GM18511 (cell line): Measurements from ENCODE around the gene PRC1.

Source experiments
- ATAC-seq: cut with Tn5 transposase; IDR thresholded peaks from one replicate; pipeline ENCODE4 v1.9.1; 2021; ENCODE audit warnings: mild to moderate bottlenecking, moderate library complexity; ENCODE audit not compliant: unreplicated experiment

The PRC1 gene

DNA sequence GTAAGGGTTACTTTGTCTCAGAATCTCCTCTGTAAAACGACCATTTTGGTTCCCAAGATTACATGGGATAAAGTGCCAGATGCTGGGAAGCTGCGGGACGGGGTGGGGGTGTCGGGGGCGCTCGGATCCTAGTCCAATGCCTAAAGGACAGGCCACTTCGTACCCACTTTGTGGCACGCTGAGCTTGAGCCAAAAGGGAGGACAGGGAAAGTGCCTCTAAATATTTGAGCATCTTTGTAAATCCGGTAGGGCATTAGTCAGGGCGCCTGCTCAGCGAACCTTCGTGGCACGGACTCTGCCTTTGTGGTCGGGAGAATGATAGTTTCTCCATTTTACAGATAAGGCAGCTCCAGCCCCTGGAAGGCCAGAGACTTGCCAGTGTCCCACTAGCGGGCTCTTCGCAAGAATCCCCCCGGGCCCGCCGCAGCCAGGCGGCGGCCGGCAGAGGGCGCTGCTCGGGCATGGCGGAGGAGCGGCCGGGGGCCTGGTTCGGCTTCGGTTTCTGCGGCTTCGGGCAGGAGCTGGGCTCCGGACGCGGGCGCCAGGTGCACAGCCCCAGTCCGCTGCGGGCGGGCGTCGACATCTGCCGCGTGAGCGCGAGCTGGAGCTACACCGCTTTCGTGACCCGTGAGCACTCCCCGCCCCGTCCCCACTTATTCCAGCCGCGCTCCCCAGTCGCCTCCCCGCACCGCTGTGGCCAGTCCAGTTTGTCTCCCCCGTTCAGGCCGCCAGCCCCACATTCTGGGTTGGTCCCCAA is 37.9 kb downstream of the PRC1 start:
- ATAC-seq, result peak; percentile 23

DNA sequence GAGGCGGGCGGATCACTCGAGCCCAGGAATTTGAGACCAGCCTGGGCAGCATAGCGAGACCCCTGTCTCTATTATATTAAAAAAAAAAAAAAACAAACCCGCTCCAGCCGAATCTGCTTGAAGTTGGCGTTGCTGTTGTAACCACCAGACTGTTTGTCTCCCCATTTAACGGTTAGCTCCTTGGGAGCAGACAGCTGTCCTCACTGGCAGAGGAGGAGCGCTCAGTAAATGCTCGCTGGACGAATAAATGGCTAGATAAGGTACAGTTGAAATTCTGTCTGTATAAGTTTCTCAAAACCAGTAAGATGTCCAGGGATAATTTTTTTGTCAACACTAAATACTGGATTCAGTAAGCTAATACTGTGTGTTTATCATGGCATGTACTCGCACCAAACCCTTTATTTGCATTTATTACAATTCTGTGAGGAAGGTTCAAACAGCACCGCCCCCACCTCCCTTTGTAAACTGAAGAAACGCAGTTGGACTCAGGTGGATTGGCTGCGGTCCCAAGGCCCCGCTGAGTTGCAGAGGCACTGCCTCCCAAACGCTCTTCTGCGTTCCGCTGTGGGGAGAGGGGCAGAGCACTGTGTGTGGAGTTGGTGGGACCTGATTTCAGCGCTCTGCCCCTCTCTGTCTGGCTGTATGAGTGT is 38.6 kb downstream of the PRC1 start:
- ATAC-seq, result no peak

DNA sequence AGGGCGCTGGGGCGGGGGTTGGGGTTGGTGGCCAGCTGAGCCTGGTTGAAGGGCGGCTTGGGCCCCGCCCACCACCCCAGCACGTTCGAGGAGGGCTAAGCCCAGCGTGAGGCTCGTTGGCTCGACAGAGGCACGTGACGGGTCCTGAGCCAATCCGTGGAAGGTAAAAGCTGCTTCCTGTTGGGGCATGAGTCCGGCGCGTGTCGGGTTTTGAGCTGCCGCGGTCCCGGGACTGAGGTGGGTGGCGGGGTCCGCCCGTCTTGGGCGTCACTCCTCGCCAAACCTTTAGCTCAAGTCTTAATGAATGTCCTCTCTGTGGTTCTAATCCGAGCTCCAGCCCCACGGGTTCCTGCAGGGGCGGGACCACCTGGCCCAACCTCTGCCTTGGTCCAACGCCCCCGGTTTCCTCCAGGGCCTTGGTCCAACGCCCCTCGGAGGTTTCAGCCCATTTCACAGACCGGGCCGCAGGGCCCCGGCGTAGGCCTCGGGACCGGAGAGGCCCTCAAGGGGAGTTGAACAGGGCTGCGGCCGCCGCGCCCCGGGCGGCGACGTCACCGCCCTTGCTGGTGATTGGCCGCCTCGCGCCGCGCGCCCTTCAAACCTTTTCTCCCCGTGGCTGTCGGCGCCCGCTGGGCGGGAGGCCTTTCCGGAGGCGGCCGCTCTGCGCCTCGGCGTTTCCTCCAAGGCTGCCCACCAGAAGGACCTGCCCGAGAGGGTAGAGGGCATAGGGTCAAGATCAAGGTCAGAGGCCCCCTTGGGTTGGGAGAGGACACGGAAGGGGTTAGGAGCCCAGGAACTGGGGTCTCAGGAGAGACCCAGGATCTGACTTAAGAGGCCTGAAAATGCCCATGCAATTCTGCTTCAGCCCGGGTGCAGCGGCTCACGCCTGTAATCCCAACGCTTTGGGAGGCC is 39.4 kb downstream of the PRC1 start, which contains the start of gene RCCD1:
TSS of gene RCCD1 (plus strand) at position 173 of the 912 bp plus-strand sequence. CDS start 1,851 bp downstream, outside the sequence.
- ATAC-seq, result peak; percentile 96

DNA sequence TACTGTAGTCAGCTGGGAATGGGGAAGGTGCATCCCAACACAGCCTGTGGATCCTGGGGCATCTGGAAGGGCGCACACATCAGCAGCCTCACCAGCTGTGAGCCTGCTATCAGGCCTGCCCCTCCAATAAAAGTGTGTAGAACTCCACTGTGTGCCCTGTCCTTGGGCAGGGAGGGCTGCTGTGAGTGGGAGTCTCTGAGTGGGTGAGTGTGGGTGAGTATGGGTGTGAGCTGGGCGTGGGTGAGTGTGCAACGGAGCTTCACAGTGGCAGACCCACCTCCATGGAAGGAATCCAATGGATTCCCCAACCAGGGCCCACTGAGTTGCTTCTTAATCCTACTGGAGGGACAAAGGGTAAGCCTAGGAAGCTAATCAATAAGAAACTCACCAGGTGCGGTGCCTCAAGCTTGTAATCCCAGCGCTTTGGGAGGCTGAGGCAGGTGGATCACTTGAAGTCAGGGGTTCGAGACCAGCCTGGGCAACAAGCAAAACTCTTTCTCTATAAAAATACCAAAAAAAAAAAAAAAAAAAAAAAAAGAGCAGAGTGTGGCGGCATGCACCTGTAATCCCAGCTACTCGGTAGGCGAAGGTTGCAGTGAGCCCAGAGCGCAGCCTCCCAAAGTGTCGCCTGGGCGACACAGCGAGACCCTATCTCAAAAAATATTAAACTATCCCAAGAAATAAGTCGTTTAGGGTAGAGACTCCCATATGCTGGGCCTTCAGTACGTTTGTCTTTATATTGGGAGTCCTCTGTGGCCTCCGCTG is 40.2 kb downstream of the PRC1 start:
- no peak for ATAC-seq

DNA sequence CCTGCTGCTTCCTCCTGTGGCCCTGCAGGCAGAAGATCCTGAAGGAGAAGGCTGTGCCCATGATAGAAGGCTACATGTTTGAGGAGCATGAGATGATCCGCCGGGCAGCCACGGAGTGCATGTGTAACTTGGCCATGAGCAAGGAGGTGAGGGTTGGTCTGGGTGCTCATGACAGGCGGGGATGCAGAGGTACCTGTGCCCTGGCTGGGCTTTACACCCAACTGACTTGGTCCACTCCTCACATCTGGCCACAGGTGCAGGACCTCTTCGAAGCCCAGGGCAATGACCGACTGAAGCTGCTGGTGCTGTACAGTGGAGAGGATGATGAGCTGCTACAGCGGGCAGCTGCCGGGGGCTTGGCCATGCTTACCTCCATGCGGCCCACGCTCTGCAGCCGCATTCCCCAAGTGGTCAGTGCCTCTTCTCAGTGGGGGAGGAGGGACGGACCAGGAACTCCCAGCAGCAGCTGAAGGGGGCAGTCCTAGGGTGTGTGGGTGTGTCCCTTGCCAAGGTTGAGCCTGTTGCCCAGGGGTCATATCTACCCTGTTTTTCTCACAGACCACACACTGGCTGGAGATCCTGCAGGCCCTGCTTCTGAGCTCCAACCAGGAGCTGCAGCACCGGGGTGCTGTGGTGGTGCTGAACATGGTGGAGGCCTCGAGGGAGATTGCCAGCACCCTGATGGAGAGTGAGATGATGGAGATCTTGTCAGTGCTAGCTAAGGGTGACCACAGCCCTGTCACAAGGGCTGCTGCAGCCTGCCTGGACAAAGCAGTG is 41.2 kb downstream of the PRC1 start:
- no peak for ATAC-seq

DNA sequence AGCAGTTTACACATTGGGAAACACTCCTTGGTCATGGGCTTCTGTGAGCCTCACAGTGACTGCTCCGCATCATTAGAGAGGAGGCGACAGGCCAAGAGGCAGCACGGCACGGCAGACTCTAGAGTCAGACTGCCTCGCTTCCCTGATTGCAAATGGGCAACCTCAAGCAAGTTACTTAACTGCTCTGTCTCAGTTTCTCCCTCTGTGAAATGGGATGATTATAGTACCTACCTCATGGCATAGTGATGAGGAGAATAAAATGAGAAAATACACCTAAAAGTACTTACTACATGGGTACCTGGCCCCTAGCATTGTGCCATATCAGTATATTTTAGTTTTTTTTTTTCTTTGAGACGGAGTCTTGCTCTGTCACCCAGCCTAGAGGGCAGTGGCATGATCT is 43.7 kb downstream of the PRC1 start:
- no peak for ATAC-seq

DNA sequence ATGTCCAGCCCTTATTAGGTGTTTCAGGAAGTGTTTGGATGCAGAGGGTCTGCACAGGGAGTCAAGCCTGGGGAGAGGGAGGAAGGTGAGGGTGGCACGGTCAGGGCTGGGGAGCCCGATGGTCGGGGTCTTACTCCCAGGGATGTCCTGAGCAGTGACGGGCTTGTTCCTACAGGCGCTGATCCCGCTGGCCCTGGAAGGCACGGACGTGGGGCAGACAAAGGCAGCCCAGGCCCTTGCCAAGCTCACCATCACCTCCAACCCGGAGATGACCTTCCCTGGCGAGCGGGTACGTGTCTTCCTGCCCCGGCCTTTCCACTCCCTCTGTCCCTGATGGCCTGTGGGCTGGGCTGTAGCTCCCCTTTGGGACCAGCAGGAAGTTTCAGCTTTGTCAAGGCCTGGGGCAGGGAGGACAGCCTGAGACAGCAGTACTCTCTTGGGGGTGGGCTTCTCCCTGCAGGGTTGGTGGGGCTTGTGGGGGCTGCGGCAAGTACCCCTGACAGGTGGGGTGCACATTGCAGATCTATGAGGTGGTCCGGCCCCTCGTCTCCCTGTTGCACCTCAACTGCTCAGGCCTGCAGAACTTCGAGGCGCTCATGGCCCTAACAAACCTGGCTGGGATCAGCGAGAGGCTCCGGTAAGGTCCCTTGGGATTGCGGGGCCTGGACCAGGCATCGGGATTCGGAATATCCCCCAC is 44.2 kb downstream of the PRC1 start:
- no peak for ATAC-seq

DNA sequence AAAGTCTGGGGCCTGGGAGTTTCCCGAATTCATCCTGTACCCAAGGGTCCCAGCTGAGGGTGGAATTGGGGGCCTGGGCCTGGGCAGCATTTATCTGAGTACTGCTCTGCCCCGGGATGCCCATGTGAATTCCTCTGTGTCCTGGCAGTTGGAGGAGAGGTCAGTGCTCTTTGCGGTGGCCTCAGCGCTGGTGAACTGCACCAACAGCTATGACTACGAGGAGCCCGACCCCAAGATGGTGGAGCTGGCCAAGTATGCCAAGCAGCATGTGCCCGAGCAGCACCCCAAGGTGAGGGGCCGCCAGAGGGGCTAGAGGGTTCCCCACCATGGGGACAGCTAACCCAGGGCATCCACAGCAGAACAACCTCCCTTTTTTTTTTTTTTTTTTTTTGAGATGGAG is 45.8 kb downstream of the PRC1 start:
- no peak for ATAC-seq

DNA sequence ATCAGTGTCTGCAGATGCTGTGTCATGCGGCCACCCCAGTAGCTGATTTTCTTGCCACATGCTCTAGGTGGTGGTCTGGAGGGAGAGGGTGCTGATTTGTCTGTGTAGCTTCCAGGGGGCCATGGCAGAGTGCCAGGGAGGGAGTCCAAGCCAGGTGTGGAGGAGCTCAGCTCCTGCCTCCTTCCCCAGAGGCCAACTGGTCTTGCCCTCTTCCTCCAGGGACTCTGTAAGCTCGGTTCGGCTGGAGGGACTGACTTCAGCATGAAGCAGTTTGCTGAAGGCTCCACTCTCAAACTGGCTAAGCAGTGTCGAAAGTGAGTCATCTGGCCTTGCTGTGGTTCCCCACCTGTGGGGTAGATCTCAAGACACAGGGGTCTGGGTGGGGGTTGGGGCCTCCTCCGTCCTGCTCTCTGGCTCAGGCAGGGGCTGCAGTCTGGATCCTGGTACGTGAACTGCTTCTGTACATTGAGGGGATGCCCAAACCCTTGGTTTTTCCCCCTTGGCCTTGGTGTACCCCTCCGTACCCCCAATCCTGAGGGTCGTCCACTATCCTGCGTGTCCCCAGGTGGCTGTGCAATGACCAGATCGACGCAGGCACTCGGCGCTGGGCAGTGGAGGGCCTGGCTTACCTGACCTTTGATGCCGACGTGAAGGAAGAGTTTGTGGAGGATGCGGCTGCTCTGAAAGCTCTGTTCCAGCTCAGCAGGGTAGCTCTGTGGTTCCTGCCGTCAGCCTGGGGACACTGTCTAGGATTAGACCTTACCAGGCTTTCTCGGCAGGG is 46.6 kb downstream of the PRC1 start:
- ATAC-seq, result no peak

DNA sequence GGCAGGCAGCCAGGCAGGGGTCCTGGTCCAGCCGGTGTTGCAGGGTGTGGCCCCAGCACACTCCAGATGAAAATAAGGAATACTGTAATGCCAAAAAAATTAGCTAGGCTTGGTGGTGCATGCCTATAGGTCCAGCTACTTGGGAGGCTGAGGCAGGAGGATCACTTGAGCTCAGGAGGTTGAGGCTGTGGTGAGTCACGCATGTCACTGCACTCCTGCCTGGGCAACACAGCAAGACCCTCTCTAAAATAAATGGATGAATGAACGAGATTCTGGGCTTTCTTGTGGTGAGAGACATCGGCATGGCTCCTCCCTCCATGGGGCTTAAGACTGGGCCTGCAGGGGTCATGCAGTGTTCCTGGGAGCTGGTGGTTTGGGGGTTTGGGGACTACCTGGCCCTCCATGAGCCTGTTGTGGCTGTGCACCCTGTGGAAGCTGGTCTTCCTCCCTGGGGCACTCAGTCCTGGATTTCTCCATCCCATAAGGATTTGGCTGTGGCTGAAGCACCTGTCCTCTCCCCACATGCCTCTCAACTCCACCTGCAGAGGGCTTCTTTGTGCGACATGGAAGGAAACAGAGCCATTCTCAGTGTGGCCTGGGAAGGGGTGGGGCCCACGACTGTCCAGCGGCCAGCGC is 47.3 kb downstream of the PRC1 start:
- no peak for ATAC-seq

DNA sequence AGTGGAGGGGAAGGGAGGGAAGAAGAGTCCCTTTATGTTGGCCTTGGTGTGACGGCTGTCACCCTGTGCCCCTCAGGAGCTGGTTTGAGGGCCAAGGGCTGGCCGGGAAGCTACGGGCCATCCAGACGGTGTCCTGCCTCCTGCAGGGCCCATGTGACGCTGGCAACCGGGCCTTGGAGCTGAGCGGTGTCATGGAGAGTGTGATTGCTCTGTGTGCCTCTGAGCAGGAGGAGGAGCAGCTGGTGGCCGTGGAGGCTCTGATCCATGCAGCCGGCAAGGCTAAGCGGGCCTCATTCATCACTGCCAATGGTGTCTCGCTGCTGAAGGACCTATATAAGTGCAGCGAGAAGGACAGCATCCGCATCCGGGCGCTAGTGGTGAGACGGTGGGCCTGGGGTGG is 47.8 kb downstream of the PRC1 start:
- ATAC-seq, result no peak

DNA sequence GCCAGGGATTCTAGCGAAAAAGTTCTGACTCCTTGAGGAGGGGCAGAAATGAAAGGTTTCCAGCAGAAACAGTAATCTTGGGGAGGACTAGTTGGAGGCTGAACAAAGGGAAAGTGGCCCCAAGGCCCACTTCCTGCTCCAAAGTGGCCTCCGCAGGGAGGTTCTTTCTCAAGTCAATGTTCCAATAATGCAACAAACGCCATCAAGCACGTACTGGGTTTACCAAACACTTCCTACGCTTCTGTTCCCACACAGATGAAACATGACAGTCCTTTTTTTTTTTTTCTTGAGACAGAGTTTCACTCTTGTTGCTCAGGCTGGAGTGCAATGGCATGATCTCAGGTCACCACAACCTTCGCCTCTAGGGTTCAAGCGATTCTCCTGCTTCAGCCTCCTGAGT is 49.2 kb downstream of the PRC1 start:
- no peak for ATAC-seq

DNA sequence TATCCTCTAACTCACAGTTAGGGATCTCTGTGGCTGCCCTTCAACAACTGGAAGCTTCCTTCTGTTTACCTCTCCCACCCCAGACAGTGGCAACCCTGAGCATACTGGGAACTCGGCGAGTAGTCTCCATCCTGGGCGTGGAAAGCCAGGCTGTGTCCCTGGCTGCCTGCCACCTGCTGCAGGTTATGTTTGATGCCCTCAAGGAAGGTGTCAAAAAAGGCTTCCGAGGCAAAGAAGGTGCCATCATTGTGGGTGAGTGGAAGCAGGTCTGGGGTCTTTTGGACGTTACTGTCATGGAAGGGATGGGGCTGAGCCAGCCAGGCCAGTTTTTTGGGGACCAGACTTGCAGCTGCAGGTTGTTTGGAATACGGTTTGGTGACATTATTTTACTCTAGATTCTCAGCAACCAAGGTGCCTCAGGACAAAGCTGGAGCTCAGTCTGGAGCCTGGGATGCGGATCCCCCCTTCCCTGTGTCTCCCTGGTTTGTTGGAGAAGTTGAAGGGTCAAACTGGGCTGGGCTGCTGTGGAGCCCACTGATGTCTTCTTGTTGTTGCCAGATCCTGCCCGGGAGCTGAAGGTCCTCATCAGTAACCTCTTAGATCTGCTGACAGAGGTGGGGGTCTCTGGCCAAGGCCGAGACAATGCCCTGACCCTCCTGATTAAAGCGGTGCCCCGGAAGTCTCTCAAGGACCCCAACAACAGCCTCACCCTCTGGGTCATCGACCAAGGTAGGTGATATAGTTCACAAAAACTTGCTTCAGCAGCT is 51.8 kb downstream of the PRC1 start:
- no peak for ATAC-seq

DNA sequence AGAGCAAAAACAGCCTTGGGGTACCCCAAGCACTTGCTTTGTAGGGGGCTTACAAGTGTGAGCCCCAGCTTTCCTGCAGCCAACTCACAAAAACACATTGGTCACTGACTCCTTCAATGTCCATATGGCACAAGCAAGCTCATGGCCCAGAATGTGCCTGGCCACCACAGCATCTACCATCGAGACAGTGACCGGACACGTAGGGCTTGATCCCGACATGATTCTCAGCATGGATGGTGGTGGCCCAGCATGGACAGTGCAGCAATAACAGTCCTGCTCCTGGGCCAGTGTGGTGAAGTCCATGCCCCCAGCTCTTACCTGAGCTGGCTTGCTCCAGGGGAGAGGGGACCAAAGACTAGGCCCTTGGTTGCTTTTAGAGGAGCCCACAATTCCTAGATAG is 53.3 kb downstream of the PRC1 start:
- ATAC-seq, result no peak

DNA sequence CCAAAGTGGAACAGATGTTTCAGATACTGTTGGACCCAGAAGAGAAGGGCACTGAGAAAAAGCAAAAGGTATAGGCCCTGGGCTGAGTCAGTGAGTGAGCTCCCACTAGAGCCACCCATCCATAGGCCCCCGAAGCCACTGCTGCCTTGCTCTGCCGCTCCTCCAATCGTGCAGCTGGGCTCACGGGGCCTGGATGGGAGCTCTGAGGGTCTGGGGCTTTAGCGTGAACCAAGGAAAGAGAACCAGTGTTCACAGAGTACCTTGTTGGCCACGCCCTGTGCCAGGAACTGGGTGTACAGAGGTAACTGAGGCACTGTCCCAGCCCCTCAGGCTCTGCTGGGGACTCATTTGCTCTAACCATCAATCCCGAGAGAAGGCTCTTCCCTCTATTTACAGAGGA is 54.6 kb downstream of the PRC1 start:
- no peak for ATAC-seq

DNA sequence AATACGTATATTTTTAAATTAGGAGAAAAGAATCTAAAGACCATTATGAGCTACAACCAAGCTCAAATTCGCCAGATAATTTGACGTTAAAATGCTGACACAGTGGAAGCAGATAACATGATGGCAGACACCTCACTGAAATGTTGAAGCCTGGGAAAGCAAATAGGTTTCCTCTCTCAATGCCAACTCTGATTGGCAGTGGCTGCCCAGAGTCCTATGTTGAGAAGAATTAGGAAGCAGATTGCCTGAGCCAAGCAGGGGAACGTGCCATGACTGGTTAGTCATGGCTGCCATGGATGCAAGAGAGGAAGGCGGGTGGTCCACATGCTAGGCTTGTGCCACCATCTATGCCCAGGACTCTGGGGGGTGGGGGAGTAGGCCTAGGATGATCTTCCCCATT is 56.1 kb downstream of the PRC1 start:
- ATAC-seq, result no peak

DNA sequence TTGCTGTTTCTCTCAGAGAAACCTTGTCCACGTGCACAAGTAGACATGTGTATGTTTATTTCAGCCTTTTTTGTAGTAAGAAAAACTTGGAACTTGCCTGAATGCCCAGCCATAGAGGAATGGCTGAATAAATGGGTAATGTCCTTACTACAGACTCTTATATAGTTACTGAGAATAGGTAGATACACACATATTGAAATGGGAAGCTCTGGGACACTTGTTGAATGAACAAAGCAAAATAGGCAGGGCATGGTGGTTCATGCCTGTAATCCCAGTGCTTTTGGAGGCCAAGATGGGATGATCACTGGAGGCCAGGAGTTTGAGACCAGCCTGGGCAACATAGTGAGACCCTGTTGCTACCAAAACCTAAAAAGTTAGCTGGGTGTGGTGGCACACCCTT is 57.5 kb downstream of the PRC1 start:
- ATAC-seq, result no peak
